T-cell (primary cell): ENCODE data around the gene GRHL1. TPM values are rescaled to one million over a fixed set of nuclear protein-coding genes. Genes with fewer than 3 reads are reported as not detected.

ENCODE experiments used
- ATAC-seq, 4 experiments: fragments of 200-7000 bp in 3 of 4; fragments of 150-1000 bp in 1 of 4; cut with Tn5 transposase; replicated peaks in 1 of 4; 1 replicate in 3 of 4; 2 replicates in 1 of 4; pipeline ENCODE4 v1.10.0; 2021; ENCODE audit warnings: moderate library complexity in 3 of 4, mild to moderate bottlenecking in 2 of 4, moderate number of reproducible peaks in 1 of 4
- CTCF ChIA-PET, 2 donors: fragments of 300-600 bp; sonication (Branson Sonifier 250); formaldehyde crosslinking; loops; one replicate each; lab custom pipeline; 2022; ENCODE audit warnings: antibody characterized with exemption in 2 of 2; lab: Charles Lee
- POLR2A ChIA-PET, 2 donors: fragments of 300-600 bp; sonication (Branson Sonifier 250); formaldehyde crosslinking; loops; one replicate each; lab custom pipeline; 2022; ENCODE audit warnings: antibody characterized with exemption in 2 of 2; lab: Charles Lee
- DNase-seq, 35 experiments: peaks; one replicate each; pipeline versions ENCODE4 v3.0.0 to v3.0.0-alpha.2; 2013 to 2023
- H3K27ac ChIP-seq: one replicate; pipeline ENCODE4 v1.5.1; 2013; ENCODE audit warnings: low read length
- H3K27me3 ChIP-seq, 2 experiments: replicated peaks in 1 of 2; 1 replicate in 1 of 2; 2 replicates in 1 of 2; pipeline versions ENCODE4 v1.6.1 to v1.7.0; 2013; ENCODE audit warnings: low read length in 1 of 2, mixed read lengths in 1 of 2; ENCODE audit not compliant: control insufficient read depth in 2 of 2, insufficient read depth in 2 of 2; ENCODE audit errors: extremely low read depth in 1 of 2
- H3K36me3 ChIP-seq, 2 donors: 1 replicate in 1 of 2; 2 replicates in 1 of 2; pipeline versions ENCODE4 v1.6.1 to v1.7.0; 2013; ENCODE audit warnings: low read length in 1 of 2; ENCODE audit not compliant: control insufficient read depth in 2 of 2, insufficient read depth in 1 of 2; ENCODE audit errors: extremely low read depth in 1 of 2
- H3K4me1 ChIP-seq, 2 experiments: 1 replicate in 1 of 2; 2 replicates in 1 of 2; pipeline versions ENCODE4 v1.6.1 to v1.7.0; 2013; ENCODE audit warnings: low read length in 2 of 2, mixed read lengths in 1 of 2; ENCODE audit not compliant: insufficient read depth in 2 of 2, control insufficient read depth in 1 of 2; ENCODE audit errors: extremely low read depth in 1 of 2
- H3K4me3 ChIP-seq, 2 donors: 1 replicate in 1 of 2; 2 replicates in 1 of 2; pipeline versions ENCODE4 v1.5.1 to v1.7.0; 2013; ENCODE audit warnings: mild to moderate bottlenecking in 2 of 2, low read length in 1 of 2, moderate library complexity in 1 of 2; ENCODE audit not compliant: control insufficient read depth in 1 of 2; ENCODE audit errors: extremely low read depth in 1 of 2
- H3K9me3 ChIP-seq: 2 replicates; pipeline ENCODE4 v1.7.0; 2013
- H3K27ac Mint-ChIP-seq, 2 donors: one replicate each; pipeline ENCODE4 v1.8.0; 2020 to 2021; ENCODE audit warnings: mild to moderate bottlenecking in 2 of 2, mixed read lengths in 2 of 2
- H3K27me3 Mint-ChIP-seq, 2 donors: one replicate each; pipeline ENCODE4 v1.8.0; 2021 to 2022; ENCODE audit warnings: mixed read lengths in 2 of 2
- H3K36me3 Mint-ChIP-seq: one replicate; pipeline ENCODE4 v1.8.0; 2021; ENCODE audit warnings: mixed read lengths
- H3K4me1 Mint-ChIP-seq, 3 donors: one replicate each; pipeline ENCODE4 v1.8.0; 2020 to 2022; ENCODE audit warnings: mixed read lengths in 3 of 3, mild to moderate bottlenecking in 1 of 3
- H3K4me3 Mint-ChIP-seq, 3 donors: one replicate each; pipeline ENCODE4 v1.8.0; 2020 to 2022; ENCODE audit warnings: mild to moderate bottlenecking in 3 of 3, mixed read lengths in 3 of 3, moderate library complexity in 3 of 3
- H3K9me3 Mint-ChIP-seq, 3 donors: one replicate each; pipeline ENCODE4 v1.8.0; 2020 to 2022; ENCODE audit warnings: mixed read lengths in 3 of 3
- WGBS: methylation state at CpG from one replicate; pipeline ENCODE4 v1.1.5; 2013; ENCODE audit warnings: missing lambda C conversion rate; ENCODE audit not compliant: insufficient coverage; 5-methylcytosine and 5-hydroxymethylcytosine counted together
- total RNA-seq, 35 experiments: library from RNA in 6 of 35; stranded (reverse) in 6 of 35; fragments of 120-200 nt in 1 of 35; gene quantifications; one replicate each; pipeline versions ENCODE4 v1.2.1 to v1.2.4 and lab custom pipeline; 2013 to 2026

GRHL1 gene, protein sequence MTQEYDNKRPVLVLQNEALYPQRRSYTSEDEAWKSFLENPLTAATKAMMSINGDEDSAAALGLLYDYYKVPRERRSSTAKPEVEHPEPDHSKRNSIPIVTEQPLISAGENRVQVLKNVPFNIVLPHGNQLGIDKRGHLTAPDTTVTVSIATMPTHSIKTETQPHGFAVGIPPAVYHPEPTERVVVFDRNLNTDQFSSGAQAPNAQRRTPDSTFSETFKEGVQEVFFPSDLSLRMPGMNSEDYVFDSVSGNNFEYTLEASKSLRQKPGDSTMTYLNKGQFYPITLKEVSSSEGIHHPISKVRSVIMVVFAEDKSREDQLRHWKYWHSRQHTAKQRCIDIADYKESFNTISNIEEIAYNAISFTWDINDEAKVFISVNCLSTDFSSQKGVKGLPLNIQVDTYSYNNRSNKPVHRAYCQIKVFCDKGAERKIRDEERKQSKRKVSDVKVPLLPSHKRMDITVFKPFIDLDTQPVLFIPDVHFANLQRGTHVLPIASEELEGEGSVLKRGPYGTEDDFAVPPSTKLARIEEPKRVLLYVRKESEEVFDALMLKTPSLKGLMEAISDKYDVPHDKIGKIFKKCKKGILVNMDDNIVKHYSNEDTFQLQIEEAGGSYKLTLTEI
- total RNA-seq (under 1 TPM; 0.07 to 0.61 (median 0.43) TPM), total RNA-seq (lab: John Stamatoyannopoulos, UW) (0.07 to 2.8 (median 1.2) reads per million in 29 experiments)
- 0.24 TPM for total RNA-seq (2013)

DNA sequence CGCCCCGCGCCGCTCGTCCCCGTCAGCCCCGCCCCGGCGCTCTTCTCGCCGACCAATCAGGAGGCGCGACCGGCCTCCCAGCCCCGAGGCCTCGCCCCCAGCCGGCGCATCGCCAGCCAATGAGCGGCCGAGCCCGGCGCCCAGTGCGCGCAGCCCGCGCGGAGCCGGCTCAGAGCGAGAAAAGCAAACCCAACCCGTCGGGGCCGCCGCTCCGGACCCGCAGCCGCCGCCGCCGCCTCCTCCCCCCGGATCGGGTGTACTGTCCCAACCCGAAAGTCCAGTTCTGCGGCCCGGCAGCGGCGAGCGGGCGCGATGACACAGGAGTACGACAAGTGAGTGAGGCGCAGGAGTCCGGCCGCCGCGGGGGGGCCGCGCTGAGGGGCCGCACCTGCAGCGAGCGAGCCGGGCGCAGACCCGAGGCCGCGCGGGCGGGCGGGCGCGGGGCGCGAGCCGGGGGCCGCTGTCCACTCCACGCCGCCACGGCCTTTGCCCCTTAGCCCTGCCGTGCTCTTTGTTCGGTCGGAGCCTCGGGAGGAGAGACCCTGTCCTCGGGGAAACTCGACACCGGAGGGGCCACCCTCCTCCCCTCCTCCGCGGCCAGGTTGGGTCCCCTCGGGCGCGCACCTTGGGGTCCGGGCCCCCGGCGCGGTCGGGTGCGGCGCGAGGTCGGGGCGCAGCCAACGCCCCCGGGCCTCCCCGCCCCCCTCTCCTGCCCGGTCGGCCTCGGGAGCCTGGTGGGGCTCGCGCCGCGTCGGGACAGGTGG lies at the start of gene GRHL1:
GRHL1 (plus strand) TSS at position 172 of the 764 bp plus-strand sequence; CDS start at position 313, 141 bp downstream.
- H3K4me3 ChIP-seq, result peak within 1 kb of the TSS; percentile 51 to 62

DNA sequence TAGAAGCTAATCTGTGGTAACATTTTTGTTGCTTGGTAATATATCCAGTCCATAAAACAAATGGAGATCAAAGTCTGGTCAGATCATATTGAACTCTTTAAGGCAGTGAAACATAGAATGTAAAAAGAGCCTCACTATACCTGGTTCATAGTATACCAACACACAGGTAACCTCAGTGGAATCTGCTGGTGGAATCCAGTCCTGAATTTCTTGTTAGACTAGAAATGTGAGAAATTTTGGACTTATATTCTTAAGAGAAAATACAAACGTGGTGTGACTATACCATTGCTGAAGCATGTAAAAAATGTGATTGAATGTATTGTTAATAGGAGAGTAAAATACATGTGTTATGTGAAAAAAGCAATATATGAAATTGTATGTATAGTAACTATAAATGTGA lies 46.1 kb upstream of the GRHL1 start:
- H3K4me3 ChIP-seq, result no peak overlapping the region
- Mint-ChIP-seq H3K27ac (no peak overlapping the region), H3K27me3 (no peaks in the 10 kb centered on the region), H3K4me1 (peaks cover 0 to 2% (median 0%) of the 10 kb centered on the region in 3 donors), H3K9me3 (no peaks in the 10 kb centered on the region), H3K4me3 (no peak overlapping the region), H3K36me3 (peaks cover 37% of the 10 kb centered on the region)
- H3K4me1 ChIP-seq, result no peaks in the 10 kb centered on the region
- no CpG with 5 or more reads among the region's 1 CpG for whole genome bisulfite sequencing
- peaks cover 0 to 13% of the 10 kb centered on the region in 2 donors for H3K36me3 ChIP-seq
- no peaks in the 10 kb centered on the region for H3K9me3 ChIP-seq
- H3K27me3 ChIP-seq, result no peaks in the 10 kb centered on the region
- ChIA-PET POLR2A (interaction anchor here in 1 of 2 donors (0.6 kb wide), 1 partner anchor 1600 kb away, joined by 3 read pairs; no protein-coding TSS in a partner anchor), CTCF (interaction anchor here in 1 of 2 donors (0.6 kb wide), 1 partner anchor 89 kb away, joined by 3 read pairs; no protein-coding TSS in a partner anchor)
- ATAC-seq (no peak), DNase-seq (no peak)
- H3K27ac ChIP-seq, result no peak overlapping the region

More for the DNA sequence above, at the start of gene GRHL1:
- Histone ChIP-seq H3K36me3 (no peaks in the 10 kb centered on the region), H3K9me3 (no peaks in the 10 kb centered on the region), H3K27ac (no peak within 1 kb of the TSS), H3K4me1 (peaks cover 0 to 14% of the 10 kb centered on the region in 2 experiments), H3K27me3 (peaks cover 15 to 34% of the 10 kb centered on the region in 2 experiments)
- H3K36me3 Mint-ChIP-seq, result no peaks in the 10 kb centered on the region
- H3K4me1 Mint-ChIP-seq, result peaks cover 10 to 12% (median 10%) of the 10 kb centered on the region in 3 donors
- peak within 1 kb of the TSS in 1 of 2 donors; percentile 25 for H3K27ac Mint-ChIP-seq
- peak within 1 kb of the TSS; percentile 79 to 88 (median 85) for H3K4me3 Mint-ChIP-seq
- no peaks in the 10 kb centered on the region for H3K9me3 Mint-ChIP-seq
- CTCF ChIA-PET, result no interaction called here
- POLR2A ChIA-PET, result no interaction called here
- WGBS, result 1% methylated on average over 103 of the region's 111 CpGs
- ATAC-seq (peak; percentile 93 to 96 (median 94)), DNase-seq (peak; percentile 79 to 97 (median 86))
- H3K27me3 Mint-ChIP-seq, result peaks cover 32 to 36% of the 10 kb centered on the region in 2 donors

DNA sequence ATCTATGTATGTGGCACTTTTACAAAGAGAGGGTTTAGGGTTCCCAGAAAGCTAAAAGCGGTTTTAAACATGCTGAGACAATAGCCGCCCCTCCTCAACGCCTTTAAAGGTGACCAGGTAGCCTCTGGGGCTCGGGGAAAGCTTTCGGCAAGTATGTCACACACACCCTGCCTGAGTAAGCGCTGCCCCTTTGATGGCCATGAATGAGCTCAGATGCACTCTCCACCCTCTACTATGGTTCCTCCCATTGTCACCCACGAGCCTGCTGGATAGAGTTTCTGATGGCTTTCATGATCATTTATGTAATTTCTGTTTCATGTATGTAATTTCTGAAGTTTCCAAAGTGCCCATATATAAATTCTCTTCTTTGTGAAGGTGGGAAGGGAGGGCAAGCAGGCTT lies 44.1 kb upstream of the GRHL1 start:
- Mint-ChIP-seq H3K36me3 (peaks cover 45% of the 10 kb centered on the region), H3K27me3 (no peaks in the 10 kb centered on the region), H3K4me3 (no peak overlapping the region), H3K4me1 (peaks cover 0 to 2% (median 0%) of the 10 kb centered on the region in 3 donors), H3K9me3 (no peaks in the 10 kb centered on the region), H3K27ac (no peak overlapping the region)
- H3K27me3 ChIP-seq, result no peaks in the 10 kb centered on the region
- H3K27ac ChIP-seq, result no peak overlapping the region
- ATAC-seq (no peak), DNase-seq (no peak)
- H3K9me3 ChIP-seq, result no peaks in the 10 kb centered on the region
- WGBS, result 100% methylated on average over 2 of the region's 7 CpGs
- H3K4me3 ChIP-seq, result no peak overlapping the region
- POLR2A ChIA-PET, result no interaction called here
- peaks cover 0 to 20% of the 10 kb centered on the region in 2 donors for H3K36me3 ChIP-seq
- no peaks in the 10 kb centered on the region for H3K4me1 ChIP-seq
- CTCF ChIA-PET, result no interaction called here

DNA sequence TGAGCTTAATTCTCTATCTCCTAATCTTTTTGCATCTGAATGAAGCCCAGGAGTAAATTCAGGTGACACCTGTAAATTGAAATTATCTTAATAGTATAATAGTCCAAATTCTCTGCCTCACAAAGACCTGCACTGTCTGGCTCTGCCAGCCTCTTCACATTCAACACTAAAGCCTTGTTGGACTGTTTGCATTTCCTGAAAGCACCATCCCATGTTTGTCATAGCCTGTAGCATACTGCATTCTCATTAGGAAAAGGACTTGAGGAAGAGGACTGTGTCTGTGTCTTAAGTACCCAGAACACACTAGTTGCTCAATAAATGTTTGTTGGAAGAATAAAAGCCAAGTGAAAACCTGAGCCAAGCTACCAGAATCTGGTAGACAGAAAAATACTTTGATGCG lies 42.9 kb upstream of the GRHL1 start:
- no peaks in the 10 kb centered on the region for H3K9me3 Mint-ChIP-seq
- H3K36me3 ChIP-seq, result peaks cover 0 to 29% of the 10 kb centered on the region in 2 donors
- H3K4me3 ChIP-seq, result no peak overlapping the region
- DNase-seq (no peak), ATAC-seq (no peak)
- no peak overlapping the region for H3K27ac ChIP-seq
- H3K9me3 ChIP-seq, result no peaks in the 10 kb centered on the region
- no peak overlapping the region for H3K27ac Mint-ChIP-seq
- H3K27me3 ChIP-seq, result no peaks in the 10 kb centered on the region
- H3K4me3 Mint-ChIP-seq, result no peak overlapping the region
- CTCF ChIA-PET, result no interaction called here
- POLR2A ChIA-PET, result no interaction called here
- no peaks in the 10 kb centered on the region for H3K4me1 Mint-ChIP-seq
- no peaks in the 10 kb centered on the region for H3K27me3 Mint-ChIP-seq
- no CpG with 5 or more reads among the region's 1 CpG for WGBS
- no peaks in the 10 kb centered on the region for H3K4me1 ChIP-seq
- peaks cover 56% of the 10 kb centered on the region for H3K36me3 Mint-ChIP-seq

DNA sequence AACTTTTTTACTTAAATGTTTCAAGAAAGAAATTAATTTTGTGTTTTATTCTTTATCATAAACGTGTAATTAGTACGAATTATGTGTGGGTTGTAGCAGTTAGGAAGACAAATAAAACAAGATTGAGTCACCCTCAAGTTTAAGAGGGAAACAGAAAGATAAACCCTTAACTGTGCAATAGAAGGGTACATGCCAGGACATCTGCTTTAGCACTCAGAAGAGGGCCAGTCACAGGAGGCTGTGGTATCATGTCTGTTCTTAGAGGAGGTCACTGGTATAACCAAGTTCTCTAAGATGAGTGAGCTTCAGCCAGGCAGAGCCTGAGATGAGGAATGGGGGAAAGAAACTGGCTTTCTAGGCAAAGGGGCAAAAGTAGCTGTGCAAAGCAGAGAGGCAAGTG lies 42.4 kb upstream of the GRHL1 start:
- Histone ChIP-seq H3K4me3 (no peak overlapping the region), H3K36me3 (peaks cover 0 to 33% of the 10 kb centered on the region in 2 donors), H3K27me3 (no peaks in the 10 kb centered on the region), H3K27ac (no peak overlapping the region), H3K4me1 (no peaks in the 10 kb centered on the region), H3K9me3 (no peaks in the 10 kb centered on the region)
- peaks cover 59% of the 10 kb centered on the region for H3K36me3 Mint-ChIP-seq
- no peaks in the 10 kb centered on the region for H3K4me1 Mint-ChIP-seq
- no peak overlapping the region for H3K27ac Mint-ChIP-seq
- CTCF ChIA-PET, result no interaction called here
- H3K4me3 Mint-ChIP-seq, result no peak overlapping the region
- DNase-seq (no peak), ATAC-seq (no peak)
- no peaks in the 10 kb centered on the region for H3K27me3 Mint-ChIP-seq
- POLR2A ChIA-PET, result no interaction called here
- WGBS, result no CpG with 5 or more reads among the region's 2 CpGs
- no peaks in the 10 kb centered on the region for H3K9me3 Mint-ChIP-seq

DNA sequence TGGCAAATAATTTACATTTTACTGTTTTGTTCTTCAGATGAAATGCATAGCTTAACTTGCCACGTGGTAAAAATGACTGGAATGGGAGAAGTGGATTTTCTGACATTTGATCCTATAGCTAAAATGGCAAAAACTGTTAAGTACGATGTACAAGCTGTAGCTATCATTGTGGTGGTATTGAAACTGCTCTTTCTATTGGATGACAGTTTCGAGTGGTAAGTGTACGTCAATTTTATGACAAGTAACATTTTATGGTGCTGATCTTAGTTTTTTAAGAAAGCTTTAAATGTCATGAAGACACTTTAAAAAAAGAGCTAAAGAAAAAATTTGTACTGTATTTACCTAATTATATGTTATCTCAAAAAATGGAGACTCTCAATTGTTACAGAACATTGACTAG lies 40.8 kb upstream of the GRHL1 start:
- Mint-ChIP-seq H3K4me1 (no peaks in the 10 kb centered on the region), H3K9me3 (no peaks in the 10 kb centered on the region), H3K27me3 (no peaks in the 10 kb centered on the region), H3K36me3 (peaks cover 59% of the 10 kb centered on the region), H3K4me3 (no peak overlapping the region), H3K27ac (no peak overlapping the region)
- Histone ChIP-seq H3K36me3 (peaks cover 0 to 34% of the 10 kb centered on the region in 2 donors), H3K4me3 (no peak overlapping the region), H3K27ac (no peak overlapping the region), H3K9me3 (no peaks in the 10 kb centered on the region), H3K27me3 (no peaks in the 10 kb centered on the region), H3K4me1 (no peaks in the 10 kb centered on the region)
- ATAC-seq, result no peak
- DNase-seq, result no peak
- 100% methylated on average over 1 of the region's 4 CpGs for WGBS
- ChIA-PET CTCF (interaction anchor here in 1 of 2 donors (1.6 kb wide), 1 partner anchor 73 kb away, joined by 3 read pairs; no protein-coding TSS in a partner anchor), POLR2A (no interaction called here)
